Parathyroid adenoma (tissue), 2 donors: ENCODE results near the gene PTPRC.

Source experiments
- H2AFZ ChIP-seq: fragments of 300-600 bp; sonication (generic); one replicate; pipeline ENCODE4 v1.7.0; 2017; ENCODE audit warnings: antibody characterized with exemption, mild to moderate bottlenecking
- H3K27ac ChIP-seq: fragments of 300-600 bp; sonication (generic); one replicate; pipeline ENCODE4 v1.7.0; 2017
- H3K27me3 ChIP-seq: fragments of 300-600 bp; sonication (generic); one replicate; pipeline ENCODE4 v1.7.0; 2017; ENCODE audit warnings: low read length; ENCODE audit not compliant: control insufficient read depth, insufficient read depth
- H3K36me3 ChIP-seq: fragments of 300-600 bp; sonication (generic); one replicate; pipeline ENCODE4 v1.7.0; 2017; ENCODE audit warnings: low read length; ENCODE audit not compliant: control insufficient read depth, insufficient read depth
- H3K4me1 ChIP-seq: fragments of 300-600 bp; sonication (generic); one replicate; pipeline ENCODE4 v1.7.0; 2017; ENCODE audit warnings: control low read depth
- H3K4me2 ChIP-seq: fragments of 300-600 bp; sonication (generic); one replicate; pipeline ENCODE4 v1.7.0; 2017; ENCODE audit warnings: low read length
- H3K4me3 ChIP-seq: fragments of 300-600 bp; sonication (generic); one replicate; pipeline ENCODE4 v1.7.0; 2017; ENCODE audit warnings: low read depth, low read length
- H3K79me2 ChIP-seq: fragments of 300-600 bp; sonication (generic); one replicate; pipeline ENCODE4 v1.7.0; 2017; ENCODE audit warnings: control low read depth
- H3K9ac ChIP-seq: fragments of 300-600 bp; sonication (generic); one replicate; pipeline ENCODE4 v1.7.0; 2017; ENCODE audit warnings: mild to moderate bottlenecking
- H3K9me3 ChIP-seq: fragments of 300-600 bp; sonication (generic); one replicate; pipeline ENCODE4 v1.7.0; 2017; ENCODE audit warnings: low read length; ENCODE audit not compliant: control insufficient read depth
- TF ChIP-seq, protein P1 (sequence below): fragments of 300-600 bp; sonication (generic); IDR thresholded peaks from one replicate; pipeline ENCODE4 v1.7.0; 2017; ENCODE audit warnings: antibody characterized with exemption, mild to moderate bottlenecking
- donor health status: primary hyperparathyroidism.

The PTPRC gene

DNA sequence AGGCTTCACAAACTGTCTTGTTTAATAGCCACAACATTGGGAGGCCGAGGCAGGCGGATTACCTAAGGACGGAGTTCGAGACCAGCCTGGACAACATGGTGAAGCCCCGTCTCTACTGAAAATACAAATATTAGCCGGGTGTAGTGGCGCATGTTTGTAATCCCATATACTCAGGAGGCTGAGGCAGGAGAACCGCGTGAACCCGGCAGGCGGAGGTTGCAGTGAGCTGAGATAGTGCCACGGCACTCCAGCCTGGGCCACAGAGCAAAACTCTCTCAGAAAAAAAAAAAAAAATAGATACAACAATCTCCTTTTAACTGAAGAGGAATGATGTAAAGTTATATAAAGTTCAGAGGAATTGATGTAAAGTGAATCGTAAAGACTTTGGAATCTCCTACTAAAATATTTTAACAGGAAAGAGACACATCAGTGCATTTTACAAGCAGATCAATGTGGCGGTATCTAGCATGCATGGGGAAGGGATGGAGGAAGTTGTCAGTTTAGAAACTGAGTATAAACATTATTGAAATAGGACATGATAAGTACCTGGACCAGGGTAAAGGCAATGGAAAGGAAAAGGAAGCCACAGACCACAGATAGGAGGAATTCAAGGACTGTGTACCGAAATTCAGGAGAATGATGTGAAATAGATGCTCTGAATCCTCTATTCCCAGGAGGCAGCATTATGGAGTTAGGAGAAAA lies 41.5 kb downstream of the PTPRC start:
- Histone ChIP-seq H3K79me2 (no peaks in the 10 kb centered on the region), H3K9ac (no peak overlapping the region), H3K36me3 (no peaks in the 10 kb centered on the region), H3K4me3 (no peak overlapping the region), H3K27ac (peak overlapping the region; percentile 85), H3K27me3 (no peaks in the 10 kb centered on the region), H2AFZ (no peak overlapping the region), H3K4me2 (no peak overlapping the region), H3K4me1 (peaks cover 9% of the 10 kb centered on the region), H3K9me3 (no peaks in the 10 kb centered on the region)
- TF ChIP-seq, protein P1, sequence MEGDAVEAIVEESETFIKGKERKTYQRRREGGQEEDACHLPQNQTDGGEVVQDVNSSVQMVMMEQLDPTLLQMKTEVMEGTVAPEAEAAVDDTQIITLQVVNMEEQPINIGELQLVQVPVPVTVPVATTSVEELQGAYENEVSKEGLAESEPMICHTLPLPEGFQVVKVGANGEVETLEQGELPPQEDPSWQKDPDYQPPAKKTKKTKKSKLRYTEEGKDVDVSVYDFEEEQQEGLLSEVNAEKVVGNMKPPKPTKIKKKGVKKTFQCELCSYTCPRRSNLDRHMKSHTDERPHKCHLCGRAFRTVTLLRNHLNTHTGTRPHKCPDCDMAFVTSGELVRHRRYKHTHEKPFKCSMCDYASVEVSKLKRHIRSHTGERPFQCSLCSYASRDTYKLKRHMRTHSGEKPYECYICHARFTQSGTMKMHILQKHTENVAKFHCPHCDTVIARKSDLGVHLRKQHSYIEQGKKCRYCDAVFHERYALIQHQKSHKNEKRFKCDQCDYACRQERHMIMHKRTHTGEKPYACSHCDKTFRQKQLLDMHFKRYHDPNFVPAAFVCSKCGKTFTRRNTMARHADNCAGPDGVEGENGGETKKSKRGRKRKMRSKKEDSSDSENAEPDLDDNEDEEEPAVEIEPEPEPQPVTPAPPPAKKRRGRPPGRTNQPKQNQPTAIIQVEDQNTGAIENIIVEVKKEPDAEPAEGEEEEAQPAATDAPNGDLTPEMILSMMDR: no peak

DNA sequence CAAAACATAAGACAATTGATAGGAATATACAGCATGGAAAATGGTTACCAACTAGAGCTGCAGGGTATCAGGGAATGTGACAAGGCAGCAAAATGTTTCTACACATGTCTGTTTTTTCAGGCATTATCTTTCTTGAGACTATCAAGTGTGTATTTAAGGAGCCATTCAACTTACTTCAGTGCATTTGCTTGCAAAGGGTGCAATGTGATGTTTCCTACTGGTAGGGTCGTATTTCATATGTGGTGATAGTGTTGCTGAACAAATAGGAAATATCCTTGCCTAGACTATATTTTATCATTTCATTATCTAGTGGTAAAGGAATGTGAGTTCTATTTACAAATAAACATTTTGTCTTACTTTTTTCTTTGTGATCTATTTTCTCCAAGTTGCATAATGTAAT lies 42.4 kb downstream of the PTPRC start:
- Histone ChIP-seq H3K79me2 (no peaks in the 10 kb centered on the region), H3K36me3 (no peaks in the 10 kb centered on the region), H3K27me3 (no peaks in the 10 kb centered on the region), H3K9me3 (no peaks in the 10 kb centered on the region), H3K4me1 (peaks cover 13% of the 10 kb centered on the region), H3K9ac (no peak overlapping the region), H3K4me3 (no peak overlapping the region), H3K27ac (peak overlapping the region; percentile 85), H3K4me2 (no peak overlapping the region), H2AFZ (peak overlapping the region; percentile 72)
- TF ChIP-seq, protein P1: no peak

DNA sequence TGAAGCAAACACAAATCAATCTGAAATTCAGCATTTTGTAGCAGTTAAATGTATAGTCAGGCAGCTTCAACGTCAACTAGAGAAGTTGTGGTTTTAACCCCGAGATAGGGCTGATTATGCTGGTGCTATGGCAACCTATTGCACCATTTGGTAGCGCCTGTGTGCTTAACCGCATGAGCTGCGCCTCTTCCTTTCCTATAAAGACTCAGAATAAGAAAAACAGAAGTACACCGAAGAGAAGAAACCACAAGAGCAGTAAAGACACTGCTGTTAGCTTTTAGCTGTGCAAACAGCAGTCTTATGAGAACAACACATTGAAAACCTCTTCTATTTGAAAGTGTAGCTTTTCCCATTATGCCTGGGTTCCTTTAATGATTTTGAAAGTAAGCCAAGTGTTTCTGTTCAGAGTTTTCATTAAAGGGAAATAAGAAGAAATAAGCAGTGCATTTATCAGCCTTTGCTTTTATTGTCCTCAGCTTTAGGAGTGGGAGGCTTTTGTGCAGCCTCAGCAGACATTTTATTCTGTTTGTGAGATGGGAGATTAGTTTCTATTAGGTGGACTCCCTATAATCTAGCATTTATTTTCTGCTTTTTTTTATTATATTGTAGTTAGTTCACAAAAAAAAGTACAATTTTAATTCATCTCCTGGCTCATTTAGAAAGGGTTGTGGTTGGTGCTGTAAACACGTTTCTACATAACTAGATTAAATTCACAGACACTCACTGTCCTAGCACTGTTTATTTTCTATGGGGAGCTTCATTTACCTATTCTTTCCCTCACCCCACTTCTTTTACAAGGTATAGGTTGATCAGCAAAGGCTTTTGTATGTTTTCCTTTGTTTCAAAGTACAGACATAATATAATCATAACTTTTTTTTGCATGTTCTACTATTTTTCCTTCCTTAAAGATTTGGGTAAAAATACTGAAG lies 43.3 kb downstream of the PTPRC start:
- H3K27ac ChIP-seq: peak overlapping the region; percentile 85

DNA sequence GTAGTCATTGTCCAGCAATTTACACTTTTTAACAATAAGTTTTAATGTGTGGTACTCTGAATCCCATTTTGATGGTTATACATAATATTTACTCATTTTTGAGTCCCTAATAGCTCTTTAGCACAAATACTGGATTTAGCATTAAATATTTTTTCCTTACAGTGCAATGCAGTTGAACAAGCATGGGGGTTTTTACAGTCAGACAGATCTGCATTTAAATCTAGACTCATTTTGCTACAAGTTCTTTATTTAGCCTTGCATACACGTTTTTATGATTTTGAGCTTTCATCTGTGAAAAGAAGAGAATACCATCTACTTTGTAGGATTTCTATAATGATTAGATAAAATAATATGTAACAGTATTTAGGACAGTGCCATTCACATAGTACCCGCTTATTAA lies 44.0 kb downstream of the PTPRC start:
- Histone ChIP-seq H3K27me3 (no peaks in the 10 kb centered on the region), H3K79me2 (no peaks in the 10 kb centered on the region), H3K4me1 (peaks cover 13% of the 10 kb centered on the region), H3K36me3 (no peaks in the 10 kb centered on the region), H3K27ac (peak overlapping the region; percentile 85), H3K4me3 (no peak overlapping the region), H3K9me3 (no peaks in the 10 kb centered on the region), H2AFZ (peak overlapping the region; percentile 72), H3K9ac (no peak overlapping the region), H3K4me2 (no peak overlapping the region)
- TF ChIP-seq, protein P1: no peak

More for the DNA sequence above, 43.3 kb downstream of the PTPRC start:
- Histone ChIP-seq H3K4me1 (peaks cover 13% of the 10 kb centered on the region), H3K27me3 (no peaks in the 10 kb centered on the region), H3K79me2 (no peaks in the 10 kb centered on the region), H2AFZ (peak overlapping the region; percentile 72), H3K4me3 (no peak overlapping the region), H3K9me3 (no peaks in the 10 kb centered on the region), H3K36me3 (no peaks in the 10 kb centered on the region), H3K4me2 (peak overlapping the region; percentile 43), H3K9ac (no peak overlapping the region)
- TF ChIP-seq, protein P1: no peak
